Activated T-helper 1 cell treated with Interleukin-2 at 50 U/mL for 16 hours (primary cell): ENCODE results near the gene MIF.
A peak's percentile ranks its signal among the peaks of the same experiment; 100 is the strongest.
"Not testable (repeated sequence)": the region's sequence is repeated elsewhere in the genome, so short reads cannot be mapped to it uniquely, and the experiment has no call there.

ENCODE experiments used
- DNase-seq: peaks from one replicate; pipeline ENCODE4 v3.0.0-alpha.2; 2020; ENCODE audit warnings: low read depth

Gene MIF

GRCh38 chr22:23903328-23903971, 9.3 kb downstream of the MIF start:
- DNase-seq, result no peak

- no peak for DNase-seq
Observed at GRCh38 chr22:23904573-23905254, 10.5 kb downstream of the MIF start.

- DNase-seq, result no peak
Observed at GRCh38 chr22:23906641-23907040, 12.5 kb downstream of the MIF start.

- DNase-seq, result not testable (repeated sequence)
Observed at GRCh38 chr22:23907423-23907822, 13.2 kb downstream of the MIF start.

- DNase-seq, result no peak
Observed at GRCh38 chr22:23908587-23909205, 14.5 kb downstream of the MIF start.

GRCh38 chr22:23909296-23909898, 15.2 kb downstream of the MIF start:
- DNase-seq, result no peak

GRCh38 chr22:23910496-23911190, 16.5 kb downstream of the MIF start:
- no peak for DNase-seq

GRCh38 chr22:23911318-23911980, 17.3 kb downstream of the MIF start:
- DNase-seq, result no peak

GRCh38 chr22:23912293-23912903, 18.2 kb downstream of the MIF start:
- no peak for DNase-seq

GRCh38 chr22:23913306-23913660, 19.1 kb downstream of the MIF start:
- DNase-seq, result no peak

- DNase-seq, result peak; percentile 97
Observed at GRCh38 chr22:23913661-23914353, 19.6 kb downstream of the MIF start.

GRCh38 chr22:23915290-23915689, 21.1 kb downstream of the MIF start:
- no peak for DNase-seq

GRCh38 chr22:23920267-23920611, 26.1 kb downstream of the MIF start:
- not testable (repeated sequence) for DNase-seq

- not testable (repeated sequence) for DNase-seq
Observed at GRCh38 chr22:23921586-23922201, 27.5 kb downstream of the MIF start.

- DNase-seq, result no peak
Observed at GRCh38 chr22:23922921-23923320, 28.7 kb downstream of the MIF start.

GRCh38 chr22:23925020-23925606, 30.9 kb downstream of the MIF start:
- DNase-seq, result no peak

GRCh38 chr22:23926561-23926960, 32.4 kb downstream of the MIF start:
- no peak for DNase-seq

- DNase-seq, result no peak
Observed at GRCh38 chr22:23938328-23939016, 44.3 kb downstream of the MIF start.

GRCh38 chr22:23939017-23939357, 44.8 kb downstream of the MIF start:
- DNase-seq, result no peak

GRCh38 chr22:23940166-23940565, 46.0 kb downstream of the MIF start:
- DNase-seq, result not testable (repeated sequence)
